ENCODE measurements around the gene ZGPAT. TPM values are rescaled to one million over a fixed set of nuclear protein-coding genes. Genes with fewer than 3 reads are reported as not detected.

Gene ZGPAT
- total and polyA plus RNA-seq, 2 of the 13 experiments (the other 11 are each of a cell fraction or from before 2014, with no cell fraction given) = 23.0 to 41.9 TPM

DNA sequence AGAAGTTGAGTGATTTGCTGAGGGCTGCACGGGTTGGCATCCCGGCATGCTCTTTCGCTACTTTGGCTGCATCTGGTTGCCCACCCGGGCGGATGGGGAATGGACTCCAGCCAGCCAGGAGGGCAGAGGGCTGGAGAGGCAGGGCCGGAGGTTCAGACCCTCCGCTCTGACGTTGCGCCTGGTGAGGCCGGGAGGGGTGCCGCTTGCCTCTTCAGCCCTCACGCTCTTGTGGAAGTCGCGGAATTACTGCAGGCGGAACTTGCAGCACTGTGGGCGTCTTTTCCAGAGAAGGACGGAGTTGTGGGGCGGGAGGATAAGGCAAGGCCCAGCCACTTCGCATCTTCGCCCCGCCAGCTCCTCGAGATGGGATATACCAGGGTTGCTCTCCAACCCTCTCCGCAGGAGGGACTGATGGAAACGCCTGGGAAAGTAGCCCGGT, 49.1 kb upstream of the ZGPAT start (continued):
- TF ChIP-seq FOXO4 (CRISPR knock-in tag; conservative IDR thresholded peaks at IDR 0.05) = no peak
- TF ChIP-seq ZNF512 (CRISPR knock-in tag; IDR thresholded peaks at IDR 0.05) = peak; percentile 81; the same call in 1 of the 2 replicates
- no peak for TF ChIP-seq FOXA3 (CRISPR knock-in tag; IDR thresholded peaks at IDR 0.05)
- TF ChIP-seq, protein P1, sequence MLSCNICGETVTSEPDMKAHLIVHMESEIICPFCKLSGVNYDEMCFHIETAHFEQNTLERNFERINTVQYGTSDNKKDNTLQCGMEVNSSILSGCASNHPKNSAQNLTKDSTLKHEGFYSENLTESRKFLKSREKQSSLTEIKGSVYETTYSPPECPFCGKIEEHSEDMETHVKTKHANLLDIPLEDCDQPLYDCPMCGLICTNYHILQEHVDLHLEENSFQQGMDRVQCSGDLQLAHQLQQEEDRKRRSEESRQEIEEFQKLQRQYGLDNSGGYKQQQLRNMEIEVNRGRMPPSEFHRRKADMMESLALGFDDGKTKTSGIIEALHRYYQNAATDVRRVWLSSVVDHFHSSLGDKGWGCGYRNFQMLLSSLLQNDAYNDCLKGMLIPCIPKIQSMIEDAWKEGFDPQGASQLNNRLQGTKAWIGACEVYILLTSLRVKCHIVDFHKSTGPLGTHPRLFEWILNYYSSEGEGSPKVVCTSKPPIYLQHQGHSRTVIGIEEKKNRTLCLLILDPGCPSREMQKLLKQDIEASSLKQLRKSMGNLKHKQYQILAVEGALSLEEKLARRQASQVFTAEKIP (CRISPR knock-in tag; IDR thresholded peaks at IDR 0.05; ENCODE audit: borderline replicate concordance) = no peak; the same call in 1 of the 2 replicates
- TF ChIP-seq, protein P2, sequence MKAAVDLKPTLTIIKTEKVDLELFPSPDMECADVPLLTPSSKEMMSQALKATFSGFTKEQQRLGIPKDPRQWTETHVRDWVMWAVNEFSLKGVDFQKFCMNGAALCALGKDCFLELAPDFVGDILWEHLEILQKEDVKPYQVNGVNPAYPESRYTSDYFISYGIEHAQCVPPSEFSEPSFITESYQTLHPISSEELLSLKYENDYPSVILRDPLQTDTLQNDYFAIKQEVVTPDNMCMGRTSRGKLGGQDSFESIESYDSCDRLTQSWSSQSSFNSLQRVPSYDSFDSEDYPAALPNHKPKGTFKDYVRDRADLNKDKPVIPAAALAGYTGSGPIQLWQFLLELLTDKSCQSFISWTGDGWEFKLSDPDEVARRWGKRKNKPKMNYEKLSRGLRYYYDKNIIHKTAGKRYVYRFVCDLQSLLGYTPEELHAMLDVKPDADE (CRISPR knock-in tag; IDR thresholded peaks at IDR 0.05) = no peak
- TF ChIP-seq HMGXB3 (CRISPR knock-in tag; IDR thresholded peaks at IDR 0.05; ENCODE audit: borderline replicate concordance) = no peak
- TF ChIP-seq, protein P3, sequence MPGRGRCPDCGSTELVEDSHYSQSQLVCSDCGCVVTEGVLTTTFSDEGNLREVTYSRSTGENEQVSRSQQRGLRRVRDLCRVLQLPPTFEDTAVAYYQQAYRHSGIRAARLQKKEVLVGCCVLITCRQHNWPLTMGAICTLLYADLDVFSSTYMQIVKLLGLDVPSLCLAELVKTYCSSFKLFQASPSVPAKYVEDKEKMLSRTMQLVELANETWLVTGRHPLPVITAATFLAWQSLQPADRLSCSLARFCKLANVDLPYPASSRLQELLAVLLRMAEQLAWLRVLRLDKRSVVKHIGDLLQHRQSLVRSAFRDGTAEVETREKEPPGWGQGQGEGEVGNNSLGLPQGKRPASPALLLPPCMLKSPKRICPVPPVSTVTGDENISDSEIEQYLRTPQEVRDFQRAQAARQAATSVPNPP (CRISPR knock-in tag; IDR thresholded peaks at IDR 0.05) = no peak
- no peak for TF ChIP-seq NCOR1 (IDR thresholded peaks at IDR 0.05; ENCODE audit: borderline replicate concordance, low read length)
- no peak for TF ChIP-seq MAX (IDR thresholded peaks at IDR 0.05)
- TF ChIP-seq IRF2 (CRISPR knock-in tag; IDR thresholded peaks at IDR 0.05) = no peak
- no peak for TF ChIP-seq TP53 (CRISPR knock-in tag; conservative IDR thresholded peaks at IDR 0.05)
- no peak for TF ChIP-seq CHD4 (IDR thresholded peaks at IDR 0.05; ENCODE audit: borderline replicate concordance, low read length)
- TF ChIP-seq TERF1 (CRISPR knock-in tag; IDR thresholded peaks at IDR 0.05) = no peak
- TF ChIP-seq ZKSCAN8 (CRISPR knock-in tag; IDR thresholded peaks at IDR 0.05; ENCODE audit: borderline replicate concordance) = no peak
- TF ChIP-seq EED (CRISPR knock-in tag; IDR thresholded peaks at IDR 0.05) = 0 out of 2 replicates have a peak, but pooled peaks have one; percentile 51
- TF ChIP-seq MAFF (IDR thresholded peaks at IDR 0.05; ENCODE audit: low read depth, low read length) = no peak
- TF ChIP-seq HDAC2 (CRISPR knock-in tag; IDR thresholded peaks at IDR 0.05) = no peak
